ENCODE measurements around the gene GPR12.

DNA sequence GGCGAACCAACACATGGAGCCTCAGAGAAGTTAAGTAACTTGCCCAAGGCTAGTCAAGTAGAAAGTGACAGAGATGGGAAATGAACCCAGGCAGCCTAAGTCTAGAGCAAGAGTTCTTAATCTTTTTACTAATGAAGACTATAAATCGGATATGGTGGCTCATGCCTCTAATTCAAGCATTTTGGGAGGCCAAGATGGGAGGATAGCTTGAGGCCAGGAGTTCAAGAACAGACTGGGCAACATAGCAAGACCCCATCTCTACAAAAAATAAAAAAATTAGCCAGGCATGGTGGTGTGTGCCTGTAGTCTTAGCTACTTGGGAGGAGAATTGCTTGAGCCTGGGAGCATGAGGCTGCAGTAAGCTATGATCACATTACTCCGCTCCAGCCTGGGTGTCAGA lies 10.7 kb downstream of the GPR12 start:
- TF ChIP-seq, protein P1, sequence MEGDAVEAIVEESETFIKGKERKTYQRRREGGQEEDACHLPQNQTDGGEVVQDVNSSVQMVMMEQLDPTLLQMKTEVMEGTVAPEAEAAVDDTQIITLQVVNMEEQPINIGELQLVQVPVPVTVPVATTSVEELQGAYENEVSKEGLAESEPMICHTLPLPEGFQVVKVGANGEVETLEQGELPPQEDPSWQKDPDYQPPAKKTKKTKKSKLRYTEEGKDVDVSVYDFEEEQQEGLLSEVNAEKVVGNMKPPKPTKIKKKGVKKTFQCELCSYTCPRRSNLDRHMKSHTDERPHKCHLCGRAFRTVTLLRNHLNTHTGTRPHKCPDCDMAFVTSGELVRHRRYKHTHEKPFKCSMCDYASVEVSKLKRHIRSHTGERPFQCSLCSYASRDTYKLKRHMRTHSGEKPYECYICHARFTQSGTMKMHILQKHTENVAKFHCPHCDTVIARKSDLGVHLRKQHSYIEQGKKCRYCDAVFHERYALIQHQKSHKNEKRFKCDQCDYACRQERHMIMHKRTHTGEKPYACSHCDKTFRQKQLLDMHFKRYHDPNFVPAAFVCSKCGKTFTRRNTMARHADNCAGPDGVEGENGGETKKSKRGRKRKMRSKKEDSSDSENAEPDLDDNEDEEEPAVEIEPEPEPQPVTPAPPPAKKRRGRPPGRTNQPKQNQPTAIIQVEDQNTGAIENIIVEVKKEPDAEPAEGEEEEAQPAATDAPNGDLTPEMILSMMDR (conservative IDR thresholded peaks at IDR 0.05 in 1 of 2, IDR thresholded peaks at IDR 0.05 in 1 of 2; ENCODE audit: extremely low read depth in 1 of 2, insufficient read depth in 1 of 2, low read depth in 1 of 2, low read length in 2 of 2) = no peak
- no peak for TF ChIP-seq EZH2 (IDR thresholded peaks at IDR 0.05; ENCODE audit: borderline replicate concordance, low read length)
